SKM-1 treated with dmso at 0.1 percent for 144 hours (cell line): Measurements from ENCODE around the gene MORC1.

Experiments used
- DNase-seq: peaks from one replicate; lab custom pipeline; 2025; ENCODE audit not compliant: unreplicated experiment; lab: John Stamatoyannopoulos, UW

MORC1 gene

DNA sequence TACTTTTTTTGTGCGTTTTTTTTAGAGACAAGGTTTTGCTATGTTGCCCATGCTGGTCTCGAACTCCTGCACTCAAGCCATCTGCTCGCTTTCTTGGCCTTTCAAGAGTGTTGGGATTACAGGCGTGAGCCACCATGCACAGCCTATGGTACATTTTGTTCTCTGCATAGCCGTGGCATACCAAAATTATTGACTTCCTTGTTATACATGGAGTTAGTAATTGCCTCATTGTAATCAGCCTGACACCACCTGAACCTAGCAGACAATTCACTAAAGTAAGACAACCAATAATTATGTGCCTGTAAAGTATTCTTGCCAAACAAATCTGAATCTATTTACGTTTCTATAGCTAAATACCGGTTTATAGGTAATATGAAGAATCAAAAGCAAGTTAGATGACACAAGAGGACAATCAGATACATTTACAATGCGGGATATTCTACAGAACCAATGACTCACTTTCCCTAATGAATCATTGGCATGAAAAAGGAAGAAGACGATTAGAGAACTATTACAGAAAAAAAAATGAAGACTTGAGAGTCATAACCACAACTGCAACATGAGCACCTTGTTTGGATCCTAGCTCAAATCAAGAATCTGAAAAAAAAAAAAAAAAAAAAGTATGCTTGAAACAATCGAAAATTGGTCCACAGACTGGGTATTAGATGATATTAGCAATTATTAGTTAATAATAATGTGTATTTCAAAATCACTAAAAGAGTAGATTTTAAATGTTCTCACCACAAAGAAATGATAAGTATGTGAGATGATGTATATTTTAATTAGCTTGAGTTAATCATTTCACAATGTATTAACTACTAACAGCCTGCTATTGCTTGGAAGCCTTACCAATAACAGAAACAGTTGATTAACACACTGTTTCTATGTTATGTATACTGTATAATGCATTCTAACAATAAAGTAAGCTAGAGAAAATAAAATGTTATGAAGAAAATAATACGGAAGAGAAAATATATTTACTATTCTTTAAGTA lies 171.3 kb downstream of the MORC1 start:
- no peak for DNase-seq

DNA sequence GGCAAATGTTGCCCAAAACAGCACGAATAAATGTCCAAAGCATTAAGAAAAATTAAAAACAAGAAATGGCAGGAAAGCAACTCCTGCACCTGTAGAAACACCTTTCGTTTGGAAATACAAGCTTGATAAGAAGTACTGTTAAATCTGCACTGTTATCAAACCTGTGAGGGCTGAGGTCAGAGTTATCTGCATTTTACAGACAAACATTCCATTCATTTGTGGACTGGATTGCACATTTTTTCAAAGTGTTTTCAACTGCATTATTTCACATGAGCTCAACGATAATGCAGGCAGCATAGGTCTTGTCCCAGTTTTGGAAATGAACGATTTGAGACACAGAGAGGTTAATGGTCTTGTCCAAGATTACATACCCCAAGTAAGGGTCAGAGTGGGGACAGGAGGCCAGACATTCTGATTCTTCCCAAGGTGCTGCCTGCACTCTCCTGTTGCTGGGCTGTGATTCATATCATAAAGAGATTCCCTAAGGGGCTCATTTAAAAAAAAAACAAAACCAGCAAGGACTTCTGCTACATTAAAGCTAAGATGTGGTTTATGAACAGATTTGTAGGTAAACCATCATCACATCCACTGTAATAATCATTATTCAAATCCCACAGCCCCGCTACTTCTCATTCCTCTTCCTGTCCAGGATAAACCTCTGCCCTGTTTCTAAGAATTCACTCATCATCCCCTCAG lies 177.2 kb downstream of the MORC1 start:
- no peak for DNase-seq

DNA sequence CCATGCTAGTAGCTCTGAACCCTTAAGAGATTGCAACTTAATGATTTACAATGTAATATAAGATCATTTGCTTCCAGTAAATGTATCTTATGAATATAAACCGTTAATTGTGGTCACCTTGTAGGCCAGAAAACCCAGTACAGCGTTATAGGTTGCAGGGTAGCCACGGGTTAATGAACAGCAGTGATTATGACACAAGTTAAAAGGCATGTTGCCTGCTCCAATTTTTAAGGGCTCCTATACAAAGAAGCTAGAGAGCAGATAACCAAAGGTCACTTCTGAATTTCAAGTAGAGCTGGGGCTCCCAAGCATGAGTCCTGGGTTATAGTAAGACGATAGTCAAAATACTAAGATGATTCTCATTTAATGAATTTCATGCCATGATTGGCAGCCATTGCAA lies 177.8 kb downstream of the MORC1 start:
- no peak for DNase-seq

DNA sequence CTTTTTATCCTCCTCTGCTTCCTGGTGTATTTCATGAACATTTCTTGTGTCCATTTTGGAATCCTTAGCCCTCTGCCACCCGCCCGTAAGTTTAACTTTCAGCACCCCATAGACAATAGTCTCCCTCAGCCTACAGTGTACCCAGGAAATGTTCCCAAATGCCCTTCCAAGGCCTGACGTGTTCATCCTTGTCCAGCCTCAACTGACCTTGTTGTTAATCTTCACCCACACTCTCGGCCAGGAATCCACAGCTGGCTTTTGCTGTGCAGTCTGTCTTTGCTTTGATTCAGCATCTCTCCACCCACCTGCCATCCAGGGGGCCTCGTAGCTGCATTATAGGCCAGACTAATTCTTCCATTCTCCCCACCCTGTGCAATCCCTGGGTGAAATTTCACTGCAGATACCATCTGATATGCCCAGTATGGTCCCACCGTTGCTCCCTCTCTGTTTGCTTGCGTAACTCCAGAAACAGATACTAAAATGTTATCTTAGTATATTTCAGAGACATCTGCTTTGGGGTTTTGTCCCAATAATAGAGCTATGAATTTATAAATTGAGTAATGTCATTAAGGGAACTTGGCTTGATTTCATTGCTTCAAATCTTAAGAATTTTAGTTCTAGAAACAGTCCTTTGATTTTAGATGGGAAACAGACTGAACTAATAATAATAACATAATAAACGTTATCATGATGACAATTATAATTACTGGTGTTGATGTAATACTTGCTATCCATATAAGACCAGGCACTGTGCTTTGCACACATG lies 180.8 kb downstream of the MORC1 start:
- DNase-seq, result no peak

DNA sequence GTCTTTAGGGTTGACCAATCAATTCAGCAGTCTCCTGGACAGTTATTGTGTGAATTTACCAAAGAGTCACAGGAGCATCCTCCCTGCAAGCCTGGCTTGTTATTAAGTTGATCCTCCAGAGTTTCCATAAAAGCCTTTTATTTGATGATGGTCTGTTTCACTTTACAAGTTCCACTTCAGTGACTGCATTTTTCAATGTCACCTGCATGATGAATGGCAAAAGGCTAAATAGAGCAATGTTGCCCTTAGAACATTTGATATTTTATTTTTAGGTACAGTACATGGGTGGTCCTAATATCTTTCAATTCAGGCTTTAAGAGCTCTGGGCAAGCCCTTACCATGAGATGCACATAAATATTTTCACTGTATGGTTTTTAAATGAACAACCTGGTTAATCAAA lies 186.9 kb downstream of the MORC1 start:
- no peak for DNase-seq

DNA sequence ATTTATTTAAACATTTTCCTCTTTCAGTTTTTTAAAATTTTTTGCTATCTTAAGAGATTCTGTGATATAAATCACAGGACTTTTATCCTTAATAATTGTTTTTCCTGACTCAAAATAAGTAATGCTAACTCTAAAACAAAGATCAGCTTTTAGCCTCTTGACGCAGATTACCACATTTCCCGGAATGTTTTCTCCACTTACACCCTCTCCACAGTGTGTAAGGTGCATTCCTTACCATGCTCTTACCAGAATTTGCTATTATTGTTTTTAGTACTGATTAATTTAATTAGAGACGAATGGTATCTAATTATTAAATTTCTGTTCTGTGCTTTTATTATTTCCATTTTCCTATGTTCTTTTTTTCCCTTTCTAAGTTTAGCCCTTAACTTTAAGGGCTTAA lies 199.1 kb downstream of the MORC1 start:
- no peak for DNase-seq

DNA sequence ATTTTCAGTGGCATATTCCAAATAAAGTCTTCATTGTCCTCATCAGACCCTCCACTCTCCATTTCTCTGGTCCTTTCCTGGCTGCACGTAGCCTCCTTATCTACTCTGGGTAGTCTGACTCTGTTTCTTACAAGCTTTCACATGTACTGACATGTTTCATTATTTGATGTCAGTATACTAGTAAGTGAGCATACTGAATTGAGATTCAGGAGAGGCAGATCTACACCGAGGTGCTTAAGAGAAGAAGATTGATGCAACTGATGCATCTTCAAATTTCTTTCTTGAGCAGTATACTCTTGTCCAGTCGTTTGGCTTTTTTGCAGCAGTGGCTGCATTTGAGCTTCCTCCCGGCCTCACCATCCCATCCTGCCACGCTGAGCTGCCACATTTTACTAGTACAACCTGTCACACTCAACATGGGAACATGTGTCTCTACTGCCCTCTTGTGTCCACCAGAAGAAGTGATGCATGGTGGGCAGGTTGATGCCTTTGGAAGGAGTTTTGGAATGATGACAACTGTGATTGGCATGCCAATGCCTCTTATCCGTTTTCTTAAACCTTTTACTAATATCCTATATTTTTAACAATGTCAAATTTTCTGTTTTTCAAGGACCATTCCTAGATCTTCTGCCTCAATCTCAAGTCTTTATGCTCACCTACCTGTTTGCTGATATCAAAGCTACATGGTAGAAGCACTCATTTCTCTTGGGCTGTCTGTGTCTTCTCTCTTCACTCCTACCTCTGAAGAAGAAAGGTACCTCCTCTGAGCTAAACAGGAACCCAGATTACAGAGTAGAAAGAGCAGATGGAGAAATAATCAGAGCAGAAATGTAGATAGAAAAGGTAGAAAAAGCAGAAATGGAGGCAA lies 202.9 kb downstream of the MORC1 start:
- peak; percentile 53 for DNase-seq

DNA sequence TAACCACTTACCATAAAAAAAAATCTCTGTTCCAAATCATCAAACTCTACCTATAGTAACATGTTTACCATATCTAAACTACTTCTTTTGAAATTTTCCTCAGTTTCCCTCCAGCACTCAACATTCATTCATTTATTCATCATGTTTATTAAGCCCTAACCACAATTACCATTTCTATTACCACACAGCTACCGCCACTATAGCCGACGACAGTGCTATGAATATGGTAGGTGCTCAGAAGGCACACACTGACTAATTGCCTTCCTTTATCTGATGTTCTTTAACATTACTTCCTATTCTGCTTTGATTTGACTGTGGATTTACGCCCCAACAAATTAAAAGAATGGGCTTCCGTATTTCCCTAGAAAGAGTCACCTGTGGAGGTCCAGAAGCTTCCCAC lies 208.1 kb downstream of the MORC1 start:
- no peak for DNase-seq
